Measurements from ENCODE around the gene AGPAT4.
"Not testable (repeated sequence)": the region's sequence is repeated elsewhere in the genome, so short reads cannot be mapped to it uniquely, and the experiment has no call there.

Gene AGPAT4

DNA sequence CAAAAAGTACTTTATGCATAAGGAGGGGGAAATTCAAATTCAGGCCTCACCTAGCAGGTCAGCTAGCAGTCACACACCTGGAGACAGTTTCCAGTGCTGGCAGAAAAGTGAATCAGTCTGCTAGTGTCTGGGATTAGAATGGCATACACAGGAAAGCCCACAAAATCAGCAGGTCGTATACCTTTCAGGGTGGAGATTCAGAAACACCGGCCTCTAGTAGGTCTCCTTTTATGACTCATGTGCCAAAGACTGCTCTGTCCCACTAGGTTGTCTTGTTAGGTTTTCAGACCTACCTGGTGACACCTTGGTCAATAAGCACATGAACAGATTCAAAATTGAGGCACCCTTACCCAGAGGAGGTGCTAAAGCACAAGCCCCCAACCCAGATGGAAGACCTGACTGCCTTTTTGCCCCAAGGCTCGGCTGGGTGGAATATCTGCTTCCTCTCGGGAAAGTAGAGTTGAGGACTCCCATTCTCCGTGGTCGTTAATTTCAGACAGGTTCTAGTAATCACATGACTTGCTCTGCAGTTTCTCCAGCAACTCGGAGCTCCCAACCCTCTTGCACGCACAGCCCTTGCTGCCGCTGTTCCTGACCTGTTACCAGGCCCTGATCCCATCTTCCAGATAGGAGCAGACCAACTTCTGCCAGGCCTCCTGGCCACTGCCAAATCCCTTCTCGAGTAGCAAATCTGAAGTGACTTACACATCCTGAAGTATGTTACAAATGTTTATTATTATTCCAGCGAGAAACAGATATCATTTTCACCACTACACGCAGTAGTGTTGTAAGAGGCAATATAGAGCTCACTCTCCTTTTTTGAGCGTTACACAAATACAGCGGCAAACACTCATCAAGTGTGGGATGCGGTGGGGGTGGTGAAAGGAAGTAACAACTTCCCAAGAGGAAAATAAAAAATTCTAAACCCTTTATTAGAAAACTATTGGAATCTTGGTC lies 46.6 kb downstream of the AGPAT4 start:
- no peak for DNase-seq (ENCODE audit: low read depth)

GRCh38 chr6:161226009-161226964 lies 47.6 kb downstream of the AGPAT4 start:
- DNase-seq (ENCODE audit: low read depth), result no peak

- no peak for DNase-seq (ENCODE audit: low read depth)
Measured at GRCh38 chr6:161225681-161226008, 48.2 kb downstream of the AGPAT4 start.

GRCh38 chr6:161224951-161225680 lies 48.7 kb downstream of the AGPAT4 start:
- DNase-seq (ENCODE audit: low read depth), result not testable (repeated sequence)

DNA sequence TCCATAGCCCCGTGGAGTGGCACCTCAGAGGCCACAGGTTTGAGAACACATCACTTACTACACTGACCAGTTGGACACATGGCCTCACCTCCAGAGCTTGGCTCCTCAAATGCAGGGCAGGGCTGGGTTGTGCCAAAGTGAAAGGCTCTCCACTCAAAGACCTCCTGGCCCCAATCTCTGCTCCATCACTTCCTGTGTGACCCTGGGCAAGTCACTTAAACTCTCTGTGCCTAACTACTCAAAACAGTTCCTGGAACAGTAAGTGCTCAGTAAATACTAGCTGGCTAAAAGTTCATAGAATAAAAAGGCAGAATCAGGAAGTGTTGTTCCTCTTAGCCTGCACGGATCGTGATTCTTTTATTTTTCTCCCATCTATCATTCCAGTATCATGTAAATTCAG lies 50.2 kb downstream of the AGPAT4 start:
- no peak for DNase-seq (ENCODE audit: low read depth)

DNA sequence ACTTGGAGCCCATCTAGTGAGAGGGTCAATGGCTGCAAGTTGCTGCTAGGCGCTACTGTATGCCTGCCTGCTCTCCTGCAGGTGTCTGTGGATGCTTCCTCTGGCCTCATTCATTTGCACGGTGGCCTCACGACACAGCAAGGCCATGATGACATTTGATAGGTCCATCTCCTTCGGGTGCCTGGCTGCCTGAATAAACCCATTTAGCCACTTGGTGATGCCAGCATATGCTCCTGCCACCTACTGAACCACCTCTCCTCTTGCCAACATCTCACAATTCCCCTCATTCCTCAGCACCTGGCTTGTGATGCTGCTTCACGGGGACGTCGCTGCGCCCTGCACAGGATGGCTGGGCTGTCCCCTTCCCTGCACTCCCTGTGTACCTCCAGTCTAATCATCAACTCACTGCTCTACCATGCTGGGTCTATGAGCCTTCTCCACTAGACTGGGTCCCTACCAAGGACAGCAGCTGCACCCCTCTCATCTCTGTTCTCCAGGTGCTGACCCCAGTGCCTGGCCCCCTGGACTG lies 51.1 kb downstream of the AGPAT4 start:
- no peak for DNase-seq (ENCODE audit: low read depth)

GRCh38 chr6:161220346-161220745 lies 53.5 kb downstream of the AGPAT4 start:
- DNase-seq (ENCODE audit: low read depth), result no peak

DNA sequence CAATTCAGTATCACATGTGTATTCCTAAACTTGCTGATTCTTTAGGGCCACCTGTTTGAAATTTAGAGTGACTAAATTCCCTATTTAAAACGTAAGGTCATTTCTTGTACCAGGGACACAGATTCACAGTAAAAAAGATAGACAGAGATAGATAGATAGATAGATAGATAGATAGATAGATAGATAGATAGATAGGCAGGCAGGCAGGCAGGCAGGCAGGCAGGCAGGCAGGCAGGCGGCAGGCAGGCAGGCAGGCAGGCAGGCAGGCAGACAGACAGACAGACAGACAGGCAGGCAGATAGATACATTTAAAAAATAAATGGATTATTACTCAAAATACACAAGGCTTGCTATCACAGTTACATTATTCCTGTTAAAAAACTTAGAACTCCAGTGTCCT lies 54.2 kb downstream of the AGPAT4 start:
- no peak for DNase-seq (ENCODE audit: low read depth)

GRCh38 chr6:161218222-161218621 lies 55.6 kb downstream of the AGPAT4 start:
- no peak for DNase-seq (ENCODE audit: low read depth)

DNA sequence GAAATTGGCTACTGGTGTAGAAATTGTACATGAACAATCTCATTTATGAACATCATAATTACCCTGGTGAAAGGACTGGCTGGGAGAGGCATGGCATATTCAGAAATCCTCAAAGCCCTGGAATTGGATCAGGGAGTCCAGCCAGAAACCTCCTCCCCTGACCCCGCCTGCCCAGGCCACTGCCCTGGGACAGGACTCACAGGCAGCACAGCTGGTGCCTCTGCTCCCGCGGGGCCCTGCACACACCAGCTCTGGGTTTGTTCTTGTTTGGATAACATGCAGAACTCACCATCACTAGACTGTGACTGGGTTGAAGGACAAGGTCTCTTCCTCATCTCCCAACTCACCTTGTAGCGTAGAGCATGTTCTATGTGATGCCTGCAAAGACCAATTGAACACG lies 56.2 kb downstream of the AGPAT4 start:
- DNase-seq (ENCODE audit: low read depth), result no peak

GRCh38 chr6:161216616-161217205 lies 57.1 kb downstream of the AGPAT4 start:
- DNase-seq (ENCODE audit: low read depth), result no peak

DNA sequence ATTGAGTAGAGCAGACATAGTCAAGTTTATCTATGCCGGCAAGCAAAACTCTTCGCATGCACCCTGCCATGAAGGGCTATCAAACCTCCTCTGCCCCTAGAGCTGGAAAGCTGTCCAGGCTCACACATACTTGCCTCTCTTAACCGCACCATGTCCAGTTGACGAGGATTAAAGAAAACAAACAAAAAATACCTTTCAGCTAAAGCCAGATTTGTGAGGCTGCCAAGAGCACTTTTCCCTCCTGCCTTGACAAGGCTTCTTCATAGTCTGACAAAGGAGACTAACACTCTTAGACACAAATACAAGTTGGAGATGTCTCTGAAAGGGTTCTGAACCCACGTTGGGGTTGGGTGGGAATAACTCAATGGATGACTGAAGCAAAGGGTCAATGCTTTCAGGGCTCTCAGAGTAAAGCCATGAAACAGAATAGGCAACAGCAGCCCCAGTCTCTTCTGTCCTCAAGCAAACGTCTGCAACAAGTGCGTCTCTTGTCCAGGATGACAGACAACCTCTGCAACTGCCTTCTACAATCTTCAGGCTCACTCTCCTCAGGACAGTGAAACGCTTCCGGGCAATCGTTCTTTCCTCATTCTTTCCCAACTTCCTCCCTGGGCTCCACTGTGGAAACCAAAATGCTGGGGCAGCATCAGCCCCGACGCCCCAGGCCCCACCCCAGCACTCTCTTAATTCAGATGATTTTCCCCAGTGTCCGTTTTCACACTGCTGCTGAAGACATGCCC lies 57.8 kb downstream of the AGPAT4 start:
- no peak for DNase-seq (ENCODE audit: low read depth)

- DNase-seq (ENCODE audit: low read depth), result no peak
Measured at GRCh38 chr6:161215193-161215592, 58.7 kb downstream of the AGPAT4 start.

GRCh38 chr6:161214722-161215121 lies 59.1 kb downstream of the AGPAT4 start:
- no peak for DNase-seq (ENCODE audit: low read depth)

DNA sequence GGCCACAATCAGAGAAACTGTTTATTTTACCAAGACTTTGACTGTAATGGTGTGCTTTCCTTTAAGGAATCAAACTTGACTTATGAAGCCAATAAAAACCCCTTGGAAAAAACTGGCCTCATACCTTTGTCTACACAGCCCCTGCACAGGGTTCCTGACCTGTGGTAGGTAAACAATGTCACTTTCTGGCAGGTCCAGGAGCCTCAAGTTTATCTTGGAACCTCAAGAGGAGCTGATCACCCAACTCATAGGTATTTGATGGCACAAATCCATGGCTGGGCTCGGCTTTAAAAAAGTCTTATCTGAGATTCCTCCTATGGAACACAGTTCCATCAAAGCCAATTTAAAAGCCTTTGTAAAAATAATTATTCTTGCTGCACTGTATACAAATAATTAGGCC lies 61.0 kb downstream of the AGPAT4 start:
- no peak for DNase-seq (ENCODE audit: low read depth)

- DNase-seq (ENCODE audit: low read depth), result no peak
Measured at GRCh38 chr6:161211380-161212035, 62.4 kb downstream of the AGPAT4 start.

- DNase-seq (ENCODE audit: low read depth), result no peak
Measured at GRCh38 chr6:161210857-161211256, 63.0 kb downstream of the AGPAT4 start.

GRCh38 chr6:161207200-161207599 lies 66.7 kb downstream of the AGPAT4 start:
- DNase-seq (ENCODE audit: low read depth), result no peak

GRCh38 chr6:161204866-161205557 lies 68.8 kb downstream of the AGPAT4 start:
- DNase-seq (ENCODE audit: low read depth), result no peak

Data from activated T-cell treated with anti-CD3 and anti-CD28 coated beads for 24 hours (primary cell).